GM12878 (cell line): ENCODE results near the gene SLC9B1. TPM values are rescaled to one million over a fixed set of nuclear protein-coding genes. Genes with fewer than 3 reads are reported as not detected.

Experiments used
- ATAC-seq: fragments of 200-7000 bp; cut with Tn5 transposase; 3 replicates; pipeline ENCODE4 v1.9.1; 2020; ENCODE audit warnings: mild to moderate bottlenecking, moderate library complexity
- BruUV-seq: library from RNA; stranded (reverse); fragments of 400-500 nt; replicated peaks from 2 replicates; lab custom pipeline; 2021; lab: Mats Ljungman, UMichigan
- CTCF ChIA-PET: fragments of 300-600 bp; sonication (Branson Sonifier 250); formaldehyde crosslinking; extraction: SDS; loops from one replicate; lab custom pipeline; 2021; ENCODE audit warnings: inconsistent platforms; lab: Yijun Ruan, JAX
- POLR2A ChIA-PET: fragments of 350-600 bp; formaldehyde crosslinking; extraction: SDS; loops from one replicate; lab custom pipeline; 2021; ENCODE audit warnings: inconsistent platforms; lab: Charles Lee
- RAD21 ChIA-PET: fragments of 300-600 bp; sonication (Branson Sonifier 250); formaldehyde crosslinking; loops from one replicate; lab custom pipeline; 2023; ENCODE audit warnings: antibody characterized with exemption; ENCODE audit not compliant: unreplicated experiment; lab: Charles Lee
- SMC1A ChIA-PET: fragments of 300-600 bp; sonication (Branson Sonifier 250); formaldehyde crosslinking; loops from one replicate; lab custom pipeline; 2023; ENCODE audit not compliant: unreplicated experiment, uncharacterized antibody; lab: Charles Lee
- DNase-seq: peaks from one replicate; pipeline ENCODE4 v3.0.0-alpha.2; 2011; ENCODE audit warnings: low read depth, low spot score
- FAIRE-seq: peaks from 3 replicates; lab custom pipeline; 2011; peaks lifted over from hg19 to GRCh38; lab: Jason Lieb, UNC
- H2AFZ ChIP-seq: 2 replicates; pipeline ENCODE4 v1.6.0; 2011; ENCODE audit warnings: low read depth, low read length, control low read depth; ENCODE audit not compliant: control insufficient read depth
- H3K27ac ChIP-seq: 2 replicates; pipeline ENCODE4 v1.5.1; 2011; ENCODE audit warnings: control low read depth; ENCODE audit not compliant: control insufficient read depth, insufficient read depth
- H3K27me3 ChIP-seq, 2 experiments: replicated peaks in 1 of 2; 2 replicates each; pipeline versions ENCODE4 v1.6.0 to v1.6.1; 2011; ENCODE audit warnings: low read length in 1 of 2; ENCODE audit not compliant: control insufficient read depth in 2 of 2, insufficient read depth in 2 of 2
- H3K36me3 ChIP-seq, 2 experiments: 2 replicates each; pipeline ENCODE4 v1.5.1; 2011; ENCODE audit warnings: low read length in 1 of 2; ENCODE audit not compliant: control insufficient read depth in 2 of 2, insufficient read depth in 2 of 2
- H3K4me1 ChIP-seq: 2 replicates; pipeline ENCODE4 v1.6.1; 2011; ENCODE audit warnings: mild to moderate bottlenecking, low read length, moderate library complexity, mixed read lengths; ENCODE audit not compliant: control insufficient read depth, insufficient read depth
- H3K4me2 ChIP-seq: 2 replicates; pipeline ENCODE4 v1.6.0; 2011; ENCODE audit warnings: control low read depth; ENCODE audit not compliant: control insufficient read depth, insufficient read depth
- H3K4me3 ChIP-seq: fragments of 200-600 bp; sonication (generic); 2 replicates; pipeline ENCODE4 v1.5.1; 2016
- H3K79me2 ChIP-seq: 2 replicates; pipeline ENCODE4 v1.6.0; 2011; ENCODE audit warnings: low read length; ENCODE audit not compliant: control insufficient read depth, insufficient read depth
- H3K9ac ChIP-seq: 2 replicates; pipeline ENCODE4 v1.8.0; 2011; ENCODE audit warnings: low read length, control low read depth, mixed read lengths; ENCODE audit not compliant: control insufficient read depth, insufficient read depth
- H3K9me3 ChIP-seq: replicated peaks from 3 replicates; pipeline ENCODE4 v1.5.1; 2011; ENCODE audit warnings: mild to moderate bottlenecking, low read length; ENCODE audit not compliant: control insufficient read depth, insufficient read depth
- H4K20me1 ChIP-seq: 2 replicates; pipeline ENCODE4 v1.6.0; 2011; ENCODE audit not compliant: control insufficient read depth, insufficient read depth
- FOS ChIP-seq: IDR thresholded peaks from 3 replicates; pipeline ENCODE4 v1.6.1; 2011; ENCODE audit warnings: borderline replicate concordance; ENCODE audit not compliant: insufficient read length; ENCODE audit errors: extremely low read depth
- MLLT1 ChIP-seq: fragments of 450-650 bp; IDR thresholded peaks from 2 replicates; pipeline ENCODE4 v1.6.1; 2016; ENCODE audit warnings: mild to moderate bottlenecking
- MTA2 ChIP-seq: fragments of 450-650 bp; IDR thresholded peaks from 2 replicates; pipeline ENCODE4 v1.6.1; 2016; ENCODE audit warnings: low read depth, mild to moderate bottlenecking, moderate library complexity
- NFYB ChIP-seq: IDR thresholded peaks from 2 replicates; pipeline ENCODE4 v1.6.1; 2011; ENCODE audit warnings: low read depth, mild to moderate bottlenecking, low read length, improper control_type of control experiment, moderate library complexity; ENCODE audit not compliant: insufficient read depth
- NR2C1 ChIP-seq: fragments of 450-650 bp; IDR thresholded peaks from 2 replicates; pipeline ENCODE4 v1.6.1; 2017; ENCODE audit warnings: antibody characterized with exemption, mild to moderate bottlenecking, moderate library complexity
- PKNOX1 ChIP-seq: fragments of 450-650 bp; IDR thresholded peaks from 2 replicates; pipeline ENCODE4 v1.6.1; 2016; ENCODE audit warnings: mild to moderate bottlenecking
- ZNF384 ChIP-seq: IDR thresholded peaks from 2 replicates; pipeline ENCODE4 v1.6.1; 2012; ENCODE audit warnings: low read depth, mild to moderate bottlenecking, low read length, improper control_type of control experiment, borderline replicate concordance
- WGBS: methylation state at CpG from one replicate; pipeline ENCODE4 v1.1.6; 2016; ENCODE audit warnings: low lambda C conversion rate; ENCODE audit not compliant: insufficient replicate concordance, insufficient coverage; ENCODE audit errors: missing lambda C conversion rate; 5-methylcytosine and 5-hydroxymethylcytosine counted together
- in situ Hi-C: fragments of 300-500 bp; cut with MboI; formaldehyde crosslinking; loops from 9 replicates; pipeline ENCODE4 v1.14.3; 2018; ENCODE audit warnings: mixed read lengths
- intact Hi-C: fragments of 100-400 bp; cut with micrococcal nuclease; formaldehyde crosslinking; loops from one replicate; pipeline ENCODE4 v1.14.2; 2022; ENCODE audit not compliant: unreplicated experiment
- polyA plus RNA-seq, 11 experiments: library from polyadenylated mRNA; depleted of rRNA in 4 of 11; unstranded in 6 of 11; stranded (reverse) in 5 of 11; fragments of >200 nt; fragmentation: Nextera tagmentation in 4 of 11; fragmentation: Illumina TruSeq in 1 of 11; extraction: Ambion mirVana in 4 of 11; extraction: Trizol in 1 of 11; gene quantifications; 1 replicate in 1 of 11; 2 replicates in 10 of 11; pipeline versions ENCODE4 v1.2.1 to v1.2.3, GENCODE V29; 2011 to 2016; ENCODE audit warnings: inconsistent platforms in 2 of 11, missing spikeins in 2 of 11, low read depth in 1 of 11
- total RNA-seq, 4 experiments: library from RNA; depleted of rRNA in 3 of 4; stranded (reverse); fragments of >200 nt in 3 of 4; fragmentation: Illumina TruSeq in 1 of 4; extraction: Trizol in 1 of 4; gene quantifications; 2 replicates each; pipeline versions ENCODE4 v1.2.1 to v1.2.3, GENCODE V29; 2013 to 2021

The SLC9B1 gene
- total and polyA plus RNA-seq, 10 of the 15 experiments (the other 5 are each of a cell fraction or from before 2014, with no cell fraction given) = 1.0 to 3.5 (median 1.8) TPM

- no peak overlapping the region for H3K4me2 ChIP-seq
- FAIRE-seq = no peak
- H3K27ac ChIP-seq = no peak overlapping the region
- 80% methylated on average over 3 of the region's 3 CpGs for WGBS
- no peak overlapping the region for H2AFZ ChIP-seq
- POLR2A ChIA-PET = no interaction called here
- H3K36me3 ChIP-seq = no peaks in the 10 kb centered on the region
- BruUV-seq = no TSS peak
- no peaks in the 10 kb centered on the region for H4K20me1 ChIP-seq
- H3K9ac ChIP-seq = no peak overlapping the region
- H3K9me3 ChIP-seq = no peaks in the 10 kb centered on the region; the same call in 2 of the 3 replicates
- no peaks in the 10 kb centered on the region for H3K79me2 ChIP-seq
- DNase-seq = no peak
- no peaks in the 10 kb centered on the region for H3K4me1 ChIP-seq
- intact Hi-C loops (no loop called here), in situ Hi-C loops (no loop called here)
- H3K27me3 ChIP-seq = no peaks in the 10 kb centered on the region
- SMC1A ChIA-PET = no interaction called here
- CTCF ChIA-PET = no interaction called here
- no peak for ATAC-seq
- H3K4me3 ChIP-seq = no peak overlapping the region
- no peak for TF ChIP-seq NR2C1
- no peak for TF ChIP-seq MTA2
- TF ChIP-seq FOS = no peak
- no peak for TF ChIP-seq MLLT1
- TF ChIP-seq PKNOX1 = no peak
- TF ChIP-seq ZNF384 = no peak
- TF ChIP-seq NFYB = no peak
- RAD21 ChIA-PET = no interaction called here
Observed at GRCh38 chr4:102959496-102959895, 60.0 kb downstream of the SLC9B1 start.
